ENCODE results near the gene EIF4A2.
"Not testable (repeated sequence)": the region's sequence is repeated elsewhere in the genome, so short reads cannot be mapped to it uniquely, and the experiment has no call there.

The EIF4A2 gene

GRCh38 chr3:186821429-186822387, 38.3 kb downstream of the EIF4A2 start:
- TF ChIP-seq ZNF274 (IDR thresholded peaks at IDR 0.05; ENCODE audit: low read depth, low read length) = no peak
- no peak overlapping the region for H3K4me3 ChIP-seq (ENCODE audit: low read length)

DNA sequence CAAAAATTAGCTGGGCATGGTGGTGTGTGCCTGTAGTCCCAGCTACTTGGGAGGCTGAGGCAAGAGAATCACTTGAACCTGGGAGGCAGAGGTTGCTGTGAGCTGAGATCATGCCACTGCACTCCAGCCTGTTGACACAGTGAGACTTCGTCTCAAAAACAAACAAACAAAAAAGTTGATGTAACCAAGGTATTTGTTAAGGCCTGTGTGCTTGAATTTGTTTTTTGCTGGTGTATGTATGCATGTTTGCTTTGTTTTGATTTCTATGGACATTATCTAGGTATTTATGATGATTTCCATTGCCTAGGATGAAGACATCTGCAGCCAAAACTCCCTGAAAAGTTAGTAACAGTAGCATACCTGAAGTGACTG, 39.0 kb downstream of the EIF4A2 start:
- not testable (repeated sequence) for H3K4me3 ChIP-seq (ENCODE audit: low read length)

- TF ChIP-seq ZNF274 (IDR thresholded peaks at IDR 0.05; ENCODE audit: low read depth, low read length) = no peak
- no peak overlapping the region for H3K4me3 ChIP-seq (ENCODE audit: low read length)
Observed at GRCh38 chr3:186823386-186823785, 40.0 kb downstream of the EIF4A2 start.

DNA sequence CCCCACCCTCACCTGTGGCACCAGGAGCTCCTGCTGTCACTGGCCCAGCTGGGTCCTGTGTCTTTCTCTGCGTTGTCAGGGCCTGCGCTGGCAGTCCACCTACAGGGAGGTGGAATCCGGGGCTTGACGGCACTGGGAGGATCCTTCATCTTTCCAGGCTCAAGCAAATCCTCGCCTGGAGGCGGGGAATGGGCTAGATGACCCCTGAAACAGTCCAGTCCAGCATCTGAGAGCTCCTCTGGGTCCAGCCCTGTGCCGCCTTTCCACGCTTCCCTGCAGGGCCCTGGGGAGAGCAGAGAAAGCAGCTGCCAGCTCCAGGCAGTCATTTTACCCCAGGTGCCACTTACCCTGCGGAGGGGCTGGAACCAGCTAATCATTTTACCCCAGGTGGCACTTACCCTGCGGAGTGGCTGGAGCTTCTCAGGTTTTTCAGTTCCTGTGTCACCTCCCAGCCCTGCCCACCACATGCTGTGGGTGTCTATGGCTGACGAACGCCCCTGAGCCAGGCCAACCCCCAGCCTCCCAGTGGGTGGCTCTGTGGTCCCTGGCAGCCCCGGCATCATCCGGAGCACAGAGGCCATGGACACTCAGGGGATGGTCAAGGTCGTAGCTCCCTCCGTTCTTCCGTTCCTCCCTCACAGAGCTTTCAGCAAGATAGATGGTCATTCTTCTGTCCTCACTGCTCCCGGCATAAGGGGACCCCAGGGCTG, 41.2 kb downstream of the EIF4A2 start:
- no peak for TF ChIP-seq ZNF274 (IDR thresholded peaks at IDR 0.05; ENCODE audit: low read depth, low read length)
- H3K4me3 ChIP-seq (ENCODE audit: low read length) = no peak overlapping the region

DNA sequence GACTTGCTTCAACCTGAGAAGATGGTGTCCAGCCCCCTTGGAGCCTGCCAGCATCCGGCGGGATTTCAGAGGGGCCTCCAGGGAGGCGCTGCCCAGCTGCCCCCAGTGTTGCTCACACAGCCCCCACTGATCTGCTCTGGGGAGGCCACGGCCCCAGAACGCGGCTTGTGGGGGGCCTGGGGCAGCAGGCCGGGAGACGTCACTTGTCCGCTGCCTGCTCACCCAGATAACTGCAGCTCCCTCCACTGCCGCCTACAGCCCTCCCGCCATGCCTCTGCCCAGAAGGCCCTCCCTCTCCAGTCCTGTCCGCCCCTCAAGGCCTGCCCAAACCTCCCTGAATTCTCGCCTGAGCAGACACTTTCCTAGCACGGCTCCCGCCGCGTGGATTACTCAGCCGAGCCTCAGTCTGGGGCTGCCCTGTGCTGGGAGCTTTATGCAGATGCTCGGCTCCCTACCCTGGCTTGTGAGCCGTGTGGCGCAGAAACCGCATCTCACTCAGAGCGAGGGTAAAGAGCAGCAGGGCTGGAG, 42.0 kb downstream of the EIF4A2 start:
- no peak overlapping the region for H3K4me3 ChIP-seq (ENCODE audit: low read length)
- TF ChIP-seq ZNF274 (IDR thresholded peaks at IDR 0.05; ENCODE audit: low read depth, low read length) = no peak

DNA sequence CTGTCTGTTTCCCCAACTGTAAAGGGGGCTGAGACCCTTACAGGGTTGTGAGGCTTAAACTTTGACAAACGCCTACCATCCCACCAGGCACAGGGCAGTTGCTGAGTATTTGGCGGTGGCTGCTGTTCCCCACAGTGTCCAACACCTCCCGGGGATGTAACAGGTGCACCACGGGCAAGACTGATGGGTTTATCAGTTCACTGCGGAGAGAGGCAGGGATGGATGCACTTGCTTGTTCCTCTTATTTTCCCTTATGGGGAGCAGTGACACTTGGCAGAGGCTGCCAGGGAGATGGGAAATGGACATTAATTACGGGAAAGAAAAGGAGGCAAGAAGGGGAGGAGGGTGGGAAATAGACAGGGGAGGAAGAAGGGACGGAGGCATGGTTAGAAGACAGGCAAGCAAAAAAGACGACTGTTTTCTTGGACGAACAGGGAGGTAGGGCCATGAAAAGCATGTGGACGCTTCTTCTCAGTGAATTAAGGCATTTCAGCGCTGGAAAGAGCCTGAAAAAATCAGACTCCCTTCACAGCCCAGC, 42.6 kb downstream of the EIF4A2 start:
- no peak for TF ChIP-seq ZNF274 (IDR thresholded peaks at IDR 0.05; ENCODE audit: low read depth, low read length)
- no peak overlapping the region for H3K4me3 ChIP-seq (ENCODE audit: low read length)

GRCh38 chr3:186826410-186826975, 43.1 kb downstream of the EIF4A2 start:
- no peak for TF ChIP-seq ZNF274 (IDR thresholded peaks at IDR 0.05; ENCODE audit: low read depth, low read length)

GRCh38 chr3:186826976-186827857, 43.8 kb downstream of the EIF4A2 start:
- TF ChIP-seq ZNF274 (IDR thresholded peaks at IDR 0.05; ENCODE audit: low read depth, low read length) = no peak
- H3K4me3 ChIP-seq (ENCODE audit: low read length) = peak overlapping the region; percentile 70; the same call in 1 of the 2 replicates

More at GRCh38 chr3:186826410-186826975, 43.1 kb downstream of the EIF4A2 start:
- no peak overlapping the region; the same call in 1 of the 2 replicates for H3K4me3 ChIP-seq (ENCODE audit: low read length)

- no peak overlapping the region for H3K4me3 ChIP-seq (ENCODE audit: low read length)
- no peak for TF ChIP-seq ZNF274 (IDR thresholded peaks at IDR 0.05; ENCODE audit: low read depth, low read length)
Observed at GRCh38 chr3:186828340-186828739, 45.0 kb downstream of the EIF4A2 start.

DNA sequence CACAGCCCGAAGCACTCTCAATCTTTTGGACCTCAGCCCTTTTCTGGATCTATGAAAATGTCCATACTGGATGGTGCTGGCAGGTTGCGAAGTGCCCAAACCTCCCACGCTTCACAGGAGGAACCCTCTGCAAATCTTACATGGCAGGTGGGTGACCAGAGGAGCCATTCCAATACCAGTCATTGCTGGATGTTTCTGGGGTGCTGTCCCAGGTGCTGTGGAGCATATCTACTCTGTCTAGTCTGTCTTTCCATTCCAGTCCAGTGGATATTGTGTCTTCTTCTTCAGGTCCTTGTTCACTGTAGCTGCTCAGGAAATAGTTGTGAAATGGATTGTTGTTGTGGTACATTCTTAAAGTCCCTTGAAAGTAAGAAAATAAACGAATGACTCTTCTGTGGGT, 48.4 kb downstream of the EIF4A2 start:
- no peak for TF ChIP-seq ZNF274 (IDR thresholded peaks at IDR 0.05; ENCODE audit: low read depth, low read length)

GRCh38 chr3:186832276-186832675, 48.9 kb downstream of the EIF4A2 start:
- TF ChIP-seq ZNF274 (IDR thresholded peaks at IDR 0.05; ENCODE audit: low read depth, low read length) = no peak

More for the DNA sequence above, 48.4 kb downstream of the EIF4A2 start:
- no peak overlapping the region for H3K4me3 ChIP-seq (ENCODE audit: low read length)

More at GRCh38 chr3:186832276-186832675, 48.9 kb downstream of the EIF4A2 start:
- no peak overlapping the region for H3K4me3 ChIP-seq (ENCODE audit: low read length)

All from GM08714 (cell line).